Spleen (tissue), 7 donors: Measurements from ENCODE around the gene EPB41.

ENCODE experiments used
- CTCF ChIP-seq, 11 experiments: fragments of 200-600 bp in 7 of 11; fragments of 450-650 bp in 4 of 11; sonication (generic) in 4 of 11; IDR thresholded peaks in 8 of 11; conservative IDR thresholded peaks in 3 of 11; 1 replicate in 7 of 11; 2 replicates in 4 of 11; pipeline versions ENCODE4 v1.4.0 to v1.8.0; 2016 to 2021; ENCODE audit warnings: antibody characterized with exemption in 11 of 11, inconsistent platforms in 4 of 11, mild to moderate bottlenecking in 1 of 11
- POLR2A ChIP-seq, 3 donors: fragments of 450-650 bp; IDR thresholded peaks; one replicate each; pipeline ENCODE4 v1.5.1; 2017; ENCODE audit warnings: antibody characterized with exemption in 3 of 3, mild to moderate bottlenecking in 1 of 3
- POLR2AphosphoS5 ChIP-seq, 3 donors: sonication (generic); formaldehyde crosslinking; IDR thresholded peaks; one replicate each; pipeline ENCODE4 v1.5.1; 2017; ENCODE audit warnings: antibody characterized with exemption in 3 of 3
- donor health status: DM: no; HTN: no; CAD: no; lungs with moderate emphysema.
- donor health status: DM: no; HTN: no; CAD: no.
- donor health status: DM: no; HTN: no; CAD: no.

- no peak for TF ChIP-seq CTCF (IDR thresholded peaks at IDR 0.05 in 8 of 11, conservative IDR thresholded peaks at IDR 0.05 in 3 of 11)
- TF ChIP-seq POLR2A (IDR thresholded peaks at IDR 0.05): no peak
- no peak for TF ChIP-seq POLR2AphosphoS5 (IDR thresholded peaks at IDR 0.05)
Measured at GRCh38 chr1:28935293-28935692, 20.9 kb downstream of the EPB41 start.
